GM18907 (cell line): ENCODE measurements around the gene YARS1.

Experiments used
- ATAC-seq: cut with Tn5 transposase; IDR thresholded peaks from one replicate; pipeline ENCODE4 v1.9.1; 2021; ENCODE audit warnings: mild to moderate bottlenecking, moderate library complexity; ENCODE audit not compliant: unreplicated experiment

Gene YARS1

DNA sequence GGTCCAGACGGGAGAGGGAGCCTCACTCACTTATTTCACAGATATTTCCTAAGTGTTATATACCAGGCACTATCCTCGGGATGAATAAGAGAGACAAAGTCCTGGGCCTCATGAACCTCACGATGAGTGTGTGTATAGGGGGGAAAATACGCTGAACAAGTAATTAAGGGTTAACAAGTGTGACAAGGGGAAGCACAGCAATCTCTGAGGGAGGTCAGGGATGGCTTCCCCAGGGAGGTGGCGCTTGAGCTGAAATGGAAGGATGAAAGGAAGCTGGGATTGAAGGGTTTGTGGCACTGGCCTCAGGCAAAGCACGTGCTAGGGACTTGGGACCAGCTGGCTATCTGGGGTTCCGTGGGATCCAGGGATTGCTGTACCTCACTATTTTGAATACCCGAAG lies 68.2 kb downstream of the YARS1 start:
- ATAC-seq: no peak

GRCh38 chr1:32748348-32748747 lies 68.8 kb downstream of the YARS1 start:
- ATAC-seq: no peak

DNA sequence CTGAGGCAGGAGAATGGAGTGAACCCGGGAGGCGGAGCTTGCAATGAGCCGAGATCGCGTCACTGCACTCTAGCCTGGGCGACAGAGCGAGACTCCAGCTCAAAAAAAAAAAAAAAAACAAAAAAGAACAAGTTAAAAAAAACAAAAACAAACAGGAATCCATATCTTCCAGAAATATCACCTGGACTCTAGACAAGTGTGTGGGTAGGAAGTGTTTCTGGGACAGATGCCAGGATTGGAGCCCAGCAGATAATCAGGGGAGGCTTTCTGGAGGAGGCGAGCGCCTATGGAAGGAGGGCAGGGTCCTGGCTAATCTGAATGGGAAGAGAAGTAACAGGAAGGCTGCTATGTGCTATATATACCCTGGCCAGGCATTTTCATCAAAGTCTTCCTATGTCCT lies 71.0 kb downstream of the YARS1 start:
- ATAC-seq: no peak

GRCh38 chr1:32744071-32744425 lies 73.1 kb downstream of the YARS1 start:
- ATAC-seq: no peak

DNA sequence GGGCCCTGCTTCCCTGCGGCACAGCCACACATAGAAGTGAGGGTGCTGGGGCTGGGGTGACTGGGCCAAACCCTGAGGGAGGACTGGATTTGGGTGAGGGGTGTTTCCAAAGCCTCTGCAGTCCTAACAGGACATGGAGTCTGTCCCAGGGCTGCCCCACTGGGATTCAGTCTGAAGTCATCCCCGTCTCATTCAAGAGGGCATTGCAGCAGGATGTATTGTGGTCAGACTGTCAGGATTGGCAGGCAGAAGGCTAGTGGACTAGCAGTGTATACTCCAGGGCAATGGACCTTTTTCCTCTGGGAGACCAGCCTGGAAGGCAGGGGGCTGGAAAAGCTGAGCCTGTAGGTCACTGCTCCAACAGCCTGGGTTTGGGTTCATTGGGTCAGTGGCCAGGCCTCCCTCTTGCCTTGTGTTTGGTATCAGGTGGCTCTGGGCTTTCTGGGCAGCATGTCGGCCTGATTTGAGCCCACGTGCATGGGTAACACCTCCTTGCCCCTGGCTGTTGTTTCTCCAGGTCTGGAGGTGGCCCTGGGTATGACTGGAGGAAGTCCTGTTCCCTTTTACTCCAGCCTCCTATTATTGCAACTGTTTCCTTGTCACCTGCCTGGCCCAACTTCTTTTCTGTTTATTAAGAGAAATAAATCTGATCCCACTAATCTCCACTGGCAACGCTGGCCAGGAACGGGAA lies 73.6 kb downstream of the YARS1 start:
- no peak for ATAC-seq

GRCh38 chr1:32742956-32743355 lies 74.2 kb downstream of the YARS1 start:
- no peak for ATAC-seq

DNA sequence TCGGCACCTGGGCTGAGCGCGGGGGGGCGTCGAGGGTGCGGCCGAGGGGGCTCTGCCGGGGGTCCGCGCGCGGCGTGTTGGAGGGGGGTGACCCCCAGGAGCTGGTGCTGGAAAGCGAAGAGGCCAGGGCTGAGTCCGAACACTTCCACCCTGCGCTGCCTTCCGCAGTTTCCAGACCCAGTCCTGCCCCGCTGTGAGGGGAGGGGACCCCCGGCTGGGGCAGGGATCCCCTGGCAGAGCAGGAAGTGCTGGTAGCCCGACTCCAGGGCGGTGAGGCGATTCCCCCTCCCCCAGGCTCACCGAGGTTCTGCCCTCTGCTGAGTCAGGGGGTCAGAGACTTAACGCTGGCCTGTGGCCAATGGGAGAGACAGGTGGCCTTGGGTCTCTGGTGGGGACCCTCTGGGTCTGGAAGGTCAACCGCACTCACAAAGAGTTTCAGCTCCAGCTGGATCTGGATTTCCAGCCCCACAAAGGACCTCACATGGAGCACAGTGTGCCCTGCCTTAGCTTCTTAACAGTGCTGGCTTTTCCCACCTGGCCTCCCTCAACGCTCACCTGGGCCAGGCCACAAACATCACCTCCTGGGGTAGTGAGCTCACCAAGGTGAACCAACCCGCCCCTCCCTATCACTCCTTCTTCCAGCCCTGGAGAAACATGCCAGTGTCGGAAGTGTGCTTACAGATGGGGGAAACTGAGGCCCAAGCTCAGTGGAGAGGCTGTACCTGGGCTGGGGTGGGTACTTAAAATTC lies 74.8 kb downstream of the YARS1 start:
- ATAC-seq: no peak

GRCh38 chr1:32741413-32742198 lies 75.6 kb downstream of the YARS1 start:
- no peak for ATAC-seq

DNA sequence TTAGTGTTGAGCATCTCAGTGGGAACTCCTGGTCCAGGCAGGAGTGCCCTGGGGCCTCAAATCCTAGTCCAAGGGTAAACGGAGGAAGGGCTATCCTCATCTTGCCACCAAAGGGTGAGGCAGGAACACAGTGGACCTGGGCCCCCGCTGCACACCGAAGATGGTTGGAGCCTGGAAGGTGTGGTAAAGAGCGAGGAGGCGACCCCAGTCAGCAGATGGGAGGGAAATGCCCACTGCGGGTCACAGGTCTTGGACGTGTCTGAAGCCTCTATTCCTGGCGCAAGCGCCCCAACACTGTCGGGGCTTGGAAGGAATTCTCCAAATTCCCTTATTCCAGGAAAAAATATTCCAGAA lies 76.1 kb downstream of the YARS1 start:
- no peak for ATAC-seq

DNA sequence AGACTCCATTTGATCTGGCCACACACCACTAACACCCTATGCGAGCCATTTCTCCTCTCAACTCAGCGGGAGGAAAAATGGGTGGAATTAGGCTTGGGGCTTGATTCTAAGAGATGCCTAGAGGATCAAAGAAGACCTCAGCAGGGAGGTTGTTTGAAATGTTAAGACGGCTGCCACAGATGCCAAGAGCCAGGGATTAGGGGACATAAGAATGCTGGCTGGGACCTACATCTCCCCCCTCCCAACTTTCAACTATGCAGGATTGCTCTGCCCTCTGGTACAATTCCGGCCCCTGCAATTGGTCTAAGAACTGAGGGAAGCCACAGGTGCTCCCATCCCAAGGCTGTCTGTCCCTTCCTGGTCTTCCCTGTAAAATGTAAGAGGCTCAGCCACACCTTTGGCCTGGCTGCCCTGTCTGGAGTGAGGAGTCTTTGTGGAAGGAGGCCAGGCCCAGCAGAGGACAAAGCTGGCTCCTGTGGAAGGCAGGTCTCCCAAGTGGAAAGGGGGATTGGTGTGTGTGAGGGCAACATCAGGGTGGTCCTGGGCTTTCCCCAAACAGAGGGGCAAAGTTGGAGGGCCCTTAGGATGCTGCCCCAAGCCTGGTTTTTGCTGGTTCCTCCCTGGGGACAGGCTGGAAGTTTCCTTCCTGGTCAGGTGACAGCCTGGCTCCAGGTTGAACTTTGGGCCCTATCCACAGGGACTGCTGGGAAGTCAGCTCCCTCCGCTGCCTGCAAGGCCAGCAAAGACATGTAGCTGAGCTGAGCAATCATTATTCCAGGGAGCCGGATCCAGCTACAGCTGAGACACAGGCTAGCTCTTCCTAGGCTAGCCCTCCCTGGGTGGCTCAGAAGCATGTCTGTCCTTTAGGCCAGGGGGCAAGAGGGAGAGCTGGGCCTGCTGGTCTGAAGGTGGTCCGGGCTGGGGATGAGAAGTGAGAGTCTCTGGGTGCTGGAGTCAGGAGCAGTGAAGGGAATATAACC lies 80.1 kb downstream of the YARS1 start:
- ATAC-seq: no peak

DNA sequence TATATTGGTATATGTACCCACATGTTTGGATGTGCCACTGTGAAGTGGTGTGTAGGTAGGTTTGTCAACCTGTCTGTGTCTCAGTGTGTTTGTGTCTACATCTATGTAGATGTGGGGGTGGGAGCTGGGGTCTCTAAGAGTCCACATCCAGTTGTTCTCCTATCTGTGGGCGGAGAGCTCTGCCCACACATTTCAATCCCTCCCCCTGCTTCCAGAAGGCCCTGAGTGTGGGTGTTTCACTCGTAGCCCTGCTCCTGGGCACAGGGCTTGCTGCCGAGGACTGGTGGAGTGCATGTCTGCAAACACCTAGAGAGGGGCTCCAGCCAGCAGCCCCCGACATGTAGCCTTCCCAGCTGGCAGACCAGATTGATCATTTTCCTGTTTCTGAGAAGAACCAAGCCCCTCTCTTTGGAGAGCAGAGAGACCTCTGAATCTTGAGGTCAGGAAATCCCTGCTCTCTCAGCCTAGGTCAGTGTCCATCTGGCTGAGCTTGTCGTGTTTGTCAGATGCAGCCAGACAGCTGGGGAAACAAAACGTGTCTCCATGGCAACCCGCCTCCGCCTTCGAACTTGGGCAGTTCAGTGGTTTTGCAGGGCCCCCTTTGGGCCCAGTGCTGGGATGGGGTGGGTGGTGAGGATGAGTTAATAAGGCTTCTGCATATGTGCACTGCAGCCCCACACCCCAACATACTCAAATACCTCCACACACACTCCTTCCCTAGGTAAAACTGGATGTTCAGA lies 83.4 kb downstream of the YARS1 start:
- ATAC-seq: no peak

GRCh38 chr1:32729254-32730046 lies 87.7 kb downstream of the YARS1 start:
- ATAC-seq: no peak

DNA sequence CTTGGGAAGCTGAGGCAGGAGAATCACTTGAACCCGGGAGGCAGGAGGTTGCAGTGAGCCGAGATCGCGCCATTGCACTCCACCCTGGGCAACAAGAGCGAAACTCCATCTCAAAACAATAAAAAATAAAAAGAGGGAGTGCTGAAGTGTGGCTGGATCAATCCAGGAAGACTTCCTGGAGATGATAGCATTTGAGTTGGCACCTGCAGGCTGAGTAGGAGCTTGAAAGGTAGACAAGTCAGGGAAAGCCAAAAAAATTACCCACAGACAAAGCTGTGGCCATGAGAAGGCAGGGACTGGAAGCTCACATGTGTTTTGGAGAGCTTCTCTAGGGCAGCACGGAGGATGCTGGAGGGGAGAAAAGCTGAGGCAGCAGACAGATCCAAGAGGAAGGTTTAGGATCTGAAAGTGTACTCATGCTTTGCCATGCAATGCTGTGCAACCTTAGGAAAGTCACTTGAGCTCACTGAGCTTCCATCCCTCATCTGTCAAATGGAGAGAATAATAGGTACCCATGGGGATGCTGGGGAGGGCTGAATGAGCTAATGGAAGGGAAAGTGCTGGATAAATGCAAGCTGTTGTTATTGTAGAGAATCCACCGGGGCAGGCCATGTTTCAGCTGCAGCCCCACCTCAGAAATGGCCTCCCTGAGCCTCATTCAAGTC lies 88.6 kb downstream of the YARS1 start:
- no peak for ATAC-seq

GRCh38 chr1:32727876-32728275 lies 89.3 kb downstream of the YARS1 start:
- ATAC-seq: no peak

GRCh38 chr1:32725615-32725982 lies 91.6 kb downstream of the YARS1 start:
- ATAC-seq: no peak
